NCI-H226 (cell line): Measurements from ENCODE around the gene GABRR2.
"Not testable (repeated sequence)": the region's sequence is repeated elsewhere in the genome, so short reads cannot be mapped to it uniquely, and the experiment has no call there.

Experiments used
- DNase-seq: peaks from one replicate; pipeline ENCODE4 v3.0.0-alpha.2; 2015

Gene GABRR2

DNA sequence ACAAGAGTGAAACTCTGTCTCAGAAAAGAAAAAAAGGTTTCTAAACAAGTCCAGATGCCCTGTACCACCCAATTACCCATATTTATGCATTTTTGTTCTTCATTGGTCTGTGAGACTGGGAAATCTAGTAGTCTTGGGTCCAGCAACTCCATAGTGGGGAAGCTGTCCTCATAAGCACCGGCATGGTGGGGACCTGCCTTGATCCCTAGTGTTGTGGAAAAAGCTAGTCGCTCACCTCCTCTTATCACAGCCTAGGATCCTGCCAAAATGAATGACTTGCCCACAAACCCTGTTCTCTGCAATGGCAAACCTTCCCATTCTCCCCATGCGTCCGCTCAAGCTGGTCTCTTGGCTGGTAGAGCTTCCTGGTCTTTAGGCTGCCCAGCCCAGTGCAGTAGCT is 59.7 kb downstream of the GABRR2 start:
- DNase-seq, result no peak

DNA sequence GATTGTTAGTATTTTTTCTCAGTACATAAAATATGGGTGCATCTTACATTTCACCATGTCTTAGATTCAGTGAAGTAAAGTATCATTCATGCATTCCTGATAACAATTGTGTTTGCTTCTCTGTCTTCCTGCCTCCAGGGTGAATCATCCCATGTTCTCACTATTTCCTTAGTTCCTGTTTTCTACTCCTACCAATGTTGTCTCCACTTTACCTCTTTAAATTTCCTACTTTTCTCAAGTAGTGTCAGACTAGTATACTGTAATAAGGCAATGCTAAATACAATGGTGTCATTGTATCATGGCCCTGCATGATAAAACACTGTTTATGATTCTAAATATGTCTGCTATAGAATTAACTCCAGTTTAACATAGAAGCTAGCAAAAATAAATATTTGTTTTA is 60.5 kb downstream of the GABRR2 start:
- DNase-seq, result peak; percentile 59

GRCh38 chr6:89252907-89253306 is 62.2 kb downstream of the GABRR2 start:
- DNase-seq, result no peak

- DNase-seq, result no peak
These were observed 63.1 kb downstream of the GABRR2 start for GRCh38 chr6:89251976-89252375.

DNA sequence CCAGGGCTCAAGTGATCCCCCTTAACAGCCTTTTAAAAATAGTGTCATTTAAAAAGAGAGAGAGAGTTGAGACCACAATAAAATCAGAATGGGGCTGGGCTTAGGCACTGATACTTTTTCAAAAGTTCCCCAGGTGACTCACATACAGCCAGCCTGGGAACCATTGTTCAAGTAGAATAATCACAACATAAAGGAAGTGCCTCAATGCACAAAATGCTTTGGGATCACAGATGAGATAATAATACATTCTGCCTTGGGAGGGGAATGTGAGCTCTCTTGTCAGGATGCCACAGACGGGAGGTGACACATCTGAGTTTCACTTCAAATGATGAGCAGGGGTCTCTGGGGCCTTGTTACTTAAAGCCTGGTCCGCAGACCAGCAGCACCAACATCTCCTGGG is 63.9 kb downstream of the GABRR2 start:
- no peak for DNase-seq

- DNase-seq, result no peak
These were observed 64.9 kb downstream of the GABRR2 start for GRCh38 chr6:89250239-89250638.

DNA sequence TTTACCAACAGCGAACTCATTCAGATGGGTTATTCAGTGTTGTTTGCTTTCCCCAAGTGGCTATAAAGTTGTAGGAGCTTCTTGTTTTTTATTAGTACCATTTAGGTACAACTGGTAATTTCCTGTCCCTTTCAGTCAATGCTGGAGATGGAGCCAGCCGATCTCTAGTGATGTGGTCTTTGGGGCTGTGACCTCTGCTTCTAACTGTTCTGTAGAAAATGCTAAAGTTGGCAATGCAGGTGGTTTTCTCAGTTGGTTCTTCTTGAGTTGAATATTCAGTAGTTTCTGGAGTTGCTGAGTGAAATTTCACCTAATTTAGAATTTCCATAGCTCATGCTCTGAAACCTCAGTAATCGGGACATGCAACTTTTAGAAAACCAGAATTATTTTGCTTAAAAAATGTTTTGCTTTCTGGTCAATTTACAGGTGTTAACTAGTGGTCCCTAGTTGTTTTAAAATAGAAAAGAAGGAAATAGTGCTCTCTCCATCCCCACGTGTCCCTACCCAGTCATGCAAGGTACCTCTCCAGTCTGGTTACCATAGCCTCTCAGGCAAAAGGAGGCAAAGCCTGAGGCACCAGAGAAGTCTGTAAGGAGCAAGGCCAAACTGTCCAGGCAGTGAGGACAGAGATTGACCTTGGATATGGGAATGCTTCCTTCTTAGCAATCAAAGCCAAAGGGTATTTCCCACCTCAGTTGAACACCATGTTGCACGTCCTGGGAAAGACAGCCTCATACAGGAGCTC is 70.7 kb downstream of the GABRR2 start:
- no peak for DNase-seq

DNA sequence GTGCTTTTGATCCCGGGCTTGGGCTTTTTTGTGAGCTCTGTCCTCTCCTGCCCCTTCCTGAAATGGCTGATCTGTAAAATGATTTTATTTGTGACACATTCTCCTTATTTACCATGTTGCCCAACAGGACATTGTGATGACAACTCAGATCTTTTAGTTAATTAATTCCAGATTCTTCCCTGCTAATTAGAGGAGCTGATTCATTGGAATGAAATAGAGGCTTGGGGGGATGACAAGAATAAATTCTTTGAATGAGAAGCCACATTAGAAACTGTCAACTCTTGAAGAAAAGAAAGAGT is 71.8 kb downstream of the GABRR2 start:
- no peak for DNase-seq

DNA sequence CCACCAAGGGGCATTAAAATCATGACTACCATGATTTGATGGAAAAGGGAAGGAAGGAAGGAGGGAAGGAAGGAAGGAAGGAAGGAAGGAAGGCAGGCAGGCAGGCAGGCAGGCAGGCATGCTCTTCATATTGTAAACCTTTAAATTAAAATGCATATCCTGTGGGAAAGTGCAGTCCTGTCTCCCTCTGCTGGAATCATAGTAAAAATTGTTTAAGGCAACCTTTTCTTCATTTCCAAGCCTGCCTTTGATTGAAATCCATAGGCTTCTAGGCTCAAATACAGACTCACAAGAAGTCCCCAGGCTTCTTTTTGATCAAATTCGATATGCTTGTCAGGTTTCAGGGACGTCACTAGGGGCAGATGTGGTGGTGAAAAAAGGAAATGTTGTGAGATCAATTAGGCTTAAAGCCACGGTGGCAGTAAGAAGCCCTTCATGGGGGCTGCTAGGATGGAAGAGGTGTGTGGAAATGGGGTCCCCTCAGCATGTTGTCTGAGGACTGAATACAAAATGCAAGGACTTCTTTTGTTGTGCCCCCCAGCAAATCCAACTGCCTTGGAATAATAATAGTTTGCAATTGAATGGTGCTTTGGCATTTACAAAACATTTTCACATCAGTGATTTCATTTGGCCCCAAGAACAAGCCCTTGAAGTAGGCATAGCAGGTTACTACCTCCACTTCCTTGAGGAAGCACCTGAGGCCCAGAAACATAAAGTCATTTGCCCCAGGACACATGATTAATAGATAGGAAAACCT is 72.3 kb downstream of the GABRR2 start:
- DNase-seq, result no peak

GRCh38 chr6:89239338-89239737 is 75.8 kb downstream of the GABRR2 start:
- DNase-seq, result no peak

GRCh38 chr6:89237158-89237557 is 77.9 kb downstream of the GABRR2 start:
- no peak for DNase-seq

DNA sequence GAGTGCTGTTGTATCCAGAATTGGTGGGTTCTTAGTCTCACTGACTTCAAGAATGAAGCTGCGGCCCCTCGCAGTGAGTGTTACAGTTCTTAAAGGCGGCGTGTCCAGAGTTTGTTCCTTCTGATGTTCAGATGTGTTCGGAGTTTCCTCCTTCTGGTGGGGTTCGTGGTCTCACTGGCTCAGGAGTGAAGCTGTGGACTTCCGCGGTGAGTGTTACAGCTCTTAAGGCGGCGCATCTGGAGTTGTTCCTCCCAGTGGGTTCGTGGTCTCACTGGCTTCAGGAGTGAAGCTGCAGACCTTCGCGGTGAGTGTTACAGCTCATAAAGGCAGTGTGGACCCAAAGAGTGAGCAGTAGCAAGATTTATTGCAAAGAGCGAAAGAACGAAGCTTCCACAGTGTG is 81.5 kb downstream of the GABRR2 start:
- DNase-seq, result not testable (repeated sequence)

DNA sequence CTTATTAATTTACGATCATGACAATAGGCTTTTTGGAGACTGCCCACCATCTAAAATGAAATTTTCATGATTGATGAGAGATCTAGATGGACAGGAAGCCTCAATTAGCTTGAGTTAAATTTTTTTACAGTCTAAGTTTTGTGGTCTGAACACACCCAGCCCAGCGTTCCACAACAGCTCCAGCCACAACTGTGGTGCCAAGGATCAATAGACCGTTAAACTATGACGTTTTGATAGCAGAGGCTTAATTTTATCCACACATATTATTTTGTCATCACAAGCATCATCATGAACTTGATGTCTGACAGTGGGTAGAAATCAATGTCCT is 92.4 kb downstream of the GABRR2 start:
- no peak for DNase-seq

- DNase-seq, result no peak
These were observed 93.0 kb downstream of the GABRR2 start for GRCh38 chr6:89221971-89222711.

GRCh38 chr6:89221129-89221528 is 94.0 kb downstream of the GABRR2 start:
- no peak for DNase-seq

DNA sequence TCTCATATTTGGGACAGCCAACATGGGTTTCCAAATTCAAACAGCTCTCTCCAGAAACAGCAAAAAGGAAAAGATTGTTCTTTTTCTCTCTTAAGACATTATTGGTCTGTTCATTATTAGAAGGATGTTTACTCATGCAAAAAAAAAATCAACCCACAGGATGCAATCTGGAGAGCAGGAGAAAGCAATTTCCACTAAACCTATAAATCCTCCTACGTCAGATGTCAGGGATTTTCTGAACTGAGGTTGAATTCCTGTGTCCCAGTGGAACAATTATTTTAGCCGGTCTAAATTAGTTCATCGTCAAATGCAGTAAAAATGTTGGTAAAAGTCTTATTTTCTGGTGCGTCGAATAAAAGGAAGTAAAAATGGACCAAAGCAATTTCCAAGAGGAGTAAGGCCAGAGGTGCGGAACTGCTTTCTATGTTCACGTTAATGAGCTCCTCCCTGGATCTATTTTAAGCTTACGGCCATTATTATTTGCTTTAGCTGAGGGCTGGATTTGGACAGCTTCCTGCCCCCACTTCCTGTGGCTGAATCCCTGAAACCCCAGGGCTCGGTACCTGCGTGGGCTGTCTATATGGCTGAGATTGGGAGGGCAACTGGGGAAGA is 97.7 kb downstream of the GABRR2 start, which contains the start of gene GABRR1:
TSS of gene GABRR1 (minus strand) at position 60 of the 612 bp plus-strand sequence. CDS start at position 24, 36 bp downstream.
- no peak for DNase-seq

- no peak for DNase-seq
These were observed 98.7 kb downstream of the GABRR2 start for GRCh38 chr6:89216411-89216810.

- no peak for DNase-seq
These were observed 99.7 kb downstream of the GABRR2 start for GRCh38 chr6:89215391-89215790.

GRCh38 chr6:89214197-89214596 is 100.9 kb downstream of the GABRR2 start:
- no peak for DNase-seq

DNA sequence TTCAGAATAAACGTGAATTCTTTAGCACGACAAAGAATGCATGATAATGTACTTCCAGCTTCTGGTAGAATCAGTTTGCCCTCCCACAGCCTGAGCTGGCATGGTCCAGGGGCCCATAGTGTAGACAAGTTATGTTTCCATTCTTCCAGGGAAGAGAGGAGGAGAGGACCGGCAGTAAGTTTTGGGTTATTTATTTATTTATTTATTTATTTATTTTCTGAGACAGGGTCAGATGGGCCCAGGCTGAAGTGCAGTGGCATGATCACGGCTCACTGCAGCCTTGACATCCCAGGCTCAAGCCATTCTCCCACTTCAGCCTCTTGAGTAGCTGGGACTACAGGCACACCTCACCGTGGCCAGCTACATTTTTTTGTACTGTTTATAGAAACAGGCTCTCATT is 102.6 kb downstream of the GABRR2 start:
- no peak for DNase-seq

GRCh38 chr6:89209457-89209856 is 105.6 kb downstream of the GABRR2 start:
- DNase-seq, result no peak

- DNase-seq, result no peak
These were observed 106.5 kb downstream of the GABRR2 start for GRCh38 chr6:89208551-89208950.
